CD4-positive, alpha-beta T cell (primary cell): Measurements from ENCODE around the gene NSDHL. TPM values are rescaled to one million over a fixed set of nuclear protein-coding genes. Genes with fewer than 3 reads are reported as not detected.

ENCODE experiments used
- ATAC-seq: fragments of 200-7000 bp; cut with Tn5 transposase; one replicate; pipeline ENCODE4 v1.10.0; 2022; ENCODE audit warnings: mild to moderate bottlenecking; ENCODE audit not compliant: poor library complexity
- CTCF ChIA-PET: fragments of 350-600 bp; sonication (Branson Sonifier 250); formaldehyde crosslinking; loops from one replicate; lab custom pipeline; 2021; ENCODE audit warnings: antibody characterized with exemption, inconsistent platforms; lab: Charles Lee
- POLR2A ChIA-PET: fragments of 350-600 bp; sonication (Branson Sonifier 250); formaldehyde crosslinking; loops from one replicate; lab custom pipeline; 2021; ENCODE audit warnings: antibody characterized with exemption, inconsistent platforms; lab: Charles Lee
- DNase-seq, 14 experiments: peaks; one replicate each; pipeline ENCODE4 v3.0.0-alpha.2; 2013 to 2020; ENCODE audit warnings: mixed read lengths in 2 of 14
- H3K27ac ChIP-seq, 2 donors: one replicate each; pipeline versions ENCODE4 v1.5.1 to v1.7.0; 2013; ENCODE audit warnings: low read length in 2 of 2, low read depth in 1 of 2, mild to moderate bottlenecking in 1 of 2
- H3K27me3 ChIP-seq, 2 experiments: 1 replicate in 1 of 2; 2 replicates in 1 of 2; pipeline versions ENCODE4 v1.6.1 to v1.7.0; 2013; ENCODE audit warnings: low read length in 2 of 2, control low read depth in 1 of 2, mild to moderate bottlenecking in 1 of 2, moderate library complexity in 1 of 2; ENCODE audit not compliant: insufficient read depth in 2 of 2, control insufficient read depth in 1 of 2
- H3K36me3 ChIP-seq: one replicate; pipeline ENCODE4 v1.6.1; 2013; ENCODE audit warnings: low read length, control low read depth; ENCODE audit not compliant: insufficient read depth
- H3K4me1 ChIP-seq: one replicate; pipeline ENCODE4 v1.6.1; 2013; ENCODE audit warnings: low read length, control low read depth; ENCODE audit not compliant: insufficient read depth
- H3K4me3 ChIP-seq: one replicate; pipeline ENCODE4 v1.5.1; 2013; ENCODE audit warnings: mild to moderate bottlenecking, low read length, moderate library complexity
- H3K9me3 ChIP-seq, 2 experiments: 1 replicate in 1 of 2; 2 replicates in 1 of 2; pipeline versions ENCODE4 v1.6.1 to v1.7.0; 2013; ENCODE audit warnings: low read length in 2 of 2, mild to moderate bottlenecking in 2 of 2, control low read depth in 1 of 2, moderate library complexity in 1 of 2; ENCODE audit not compliant: control insufficient read depth in 1 of 2, insufficient read depth in 1 of 2
- H3K27ac Mint-ChIP-seq: one replicate; pipeline ENCODE4 v1.8.0; 2020; ENCODE audit warnings: mixed read lengths
- H3K27me3 Mint-ChIP-seq: one replicate; pipeline ENCODE4 v1.8.0; 2021; ENCODE audit warnings: mixed read lengths
- H3K36me3 Mint-ChIP-seq: one replicate; pipeline ENCODE4 v1.8.0; 2021; ENCODE audit warnings: low read depth, mixed read lengths
- H3K4me1 Mint-ChIP-seq: one replicate; pipeline ENCODE4 v1.8.0; 2021; ENCODE audit warnings: low read depth, mixed read lengths
- H3K4me3 Mint-ChIP-seq: one replicate; pipeline ENCODE4 v1.8.0; 2020; ENCODE audit warnings: mild to moderate bottlenecking, mixed read lengths
- H3K9me3 Mint-ChIP-seq: one replicate; pipeline ENCODE4 v1.8.0; 2020; ENCODE audit warnings: mixed read lengths
- intact Hi-C, 2 experiments: fragments of 100-400 bp; cut with DNase I in 1 of 2; cut with micrococcal nuclease in 1 of 2; formaldehyde crosslinking; loops; one replicate each; pipeline versions ENCODE4 v1.15.1 to v1.9.0; 2023 to 2025; cut with DNase I, micrococcal nuclease
- total RNA-seq, 174 experiments: library from RNA in 2 of 174; stranded (reverse) in 2 of 174; gene quantifications; one replicate each; pipeline ENCODE4 v1.2.3 and lab custom pipeline; 2021 to 2026
- TF ChIP-seq, protein P1 (sequence below): fragments of 200-600 bp; IDR thresholded peaks from one replicate; pipeline ENCODE4 v1.8.0; 2022; ENCODE audit warnings: antibody characterized with exemption, mild to moderate bottlenecking

Gene NSDHL
- total RNA-seq, 2 experiments from 2014 or later: 2.7 to 2.9 TPM

DNA sequence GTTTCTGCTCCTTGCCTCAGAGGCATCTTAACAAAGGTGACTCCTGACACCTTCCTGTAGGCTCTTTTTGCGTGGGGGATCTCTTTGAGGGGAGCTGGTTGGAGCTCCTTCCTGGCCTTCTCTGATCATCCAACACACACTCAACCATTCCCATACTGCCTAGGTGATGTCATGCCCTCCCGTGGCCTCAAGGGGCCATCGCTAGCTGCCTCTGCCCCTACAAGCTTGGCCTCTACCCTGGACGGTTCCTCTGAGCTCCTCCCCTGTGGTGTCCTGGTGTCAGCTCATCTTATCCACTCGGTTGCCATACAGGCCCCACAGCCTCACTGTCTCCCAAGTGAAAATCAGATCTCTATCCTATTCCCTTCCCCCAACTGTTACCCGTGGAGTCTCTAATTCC lies 53.3 kb downstream of the NSDHL start:
- Histone ChIP-seq H3K27me3 (peaks cover 0 to 5% of the 10 kb centered on the region in 2 experiments), H3K27ac (no peak overlapping the region), H3K4me3 (no peak overlapping the region), H3K36me3 (no peaks in the 10 kb centered on the region), H3K4me1 (no peaks in the 10 kb centered on the region), H3K9me3 (no peaks in the 10 kb centered on the region)
- no peak for ATAC-seq
- DNase-seq: no peak
- ChIA-PET POLR2A (no interaction called here), CTCF (no interaction called here)
- intact Hi-C loops: no loop called here
- Mint-ChIP-seq H3K9me3 (no peaks in the 10 kb centered on the region), H3K36me3 (no peaks in the 10 kb centered on the region), H3K27me3 (no peaks in the 10 kb centered on the region), H3K27ac (no peak overlapping the region), H3K4me3 (no peak overlapping the region), H3K4me1 (no peaks in the 10 kb centered on the region)
- TF ChIP-seq, protein P1, sequence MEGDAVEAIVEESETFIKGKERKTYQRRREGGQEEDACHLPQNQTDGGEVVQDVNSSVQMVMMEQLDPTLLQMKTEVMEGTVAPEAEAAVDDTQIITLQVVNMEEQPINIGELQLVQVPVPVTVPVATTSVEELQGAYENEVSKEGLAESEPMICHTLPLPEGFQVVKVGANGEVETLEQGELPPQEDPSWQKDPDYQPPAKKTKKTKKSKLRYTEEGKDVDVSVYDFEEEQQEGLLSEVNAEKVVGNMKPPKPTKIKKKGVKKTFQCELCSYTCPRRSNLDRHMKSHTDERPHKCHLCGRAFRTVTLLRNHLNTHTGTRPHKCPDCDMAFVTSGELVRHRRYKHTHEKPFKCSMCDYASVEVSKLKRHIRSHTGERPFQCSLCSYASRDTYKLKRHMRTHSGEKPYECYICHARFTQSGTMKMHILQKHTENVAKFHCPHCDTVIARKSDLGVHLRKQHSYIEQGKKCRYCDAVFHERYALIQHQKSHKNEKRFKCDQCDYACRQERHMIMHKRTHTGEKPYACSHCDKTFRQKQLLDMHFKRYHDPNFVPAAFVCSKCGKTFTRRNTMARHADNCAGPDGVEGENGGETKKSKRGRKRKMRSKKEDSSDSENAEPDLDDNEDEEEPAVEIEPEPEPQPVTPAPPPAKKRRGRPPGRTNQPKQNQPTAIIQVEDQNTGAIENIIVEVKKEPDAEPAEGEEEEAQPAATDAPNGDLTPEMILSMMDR: no peak

DNA sequence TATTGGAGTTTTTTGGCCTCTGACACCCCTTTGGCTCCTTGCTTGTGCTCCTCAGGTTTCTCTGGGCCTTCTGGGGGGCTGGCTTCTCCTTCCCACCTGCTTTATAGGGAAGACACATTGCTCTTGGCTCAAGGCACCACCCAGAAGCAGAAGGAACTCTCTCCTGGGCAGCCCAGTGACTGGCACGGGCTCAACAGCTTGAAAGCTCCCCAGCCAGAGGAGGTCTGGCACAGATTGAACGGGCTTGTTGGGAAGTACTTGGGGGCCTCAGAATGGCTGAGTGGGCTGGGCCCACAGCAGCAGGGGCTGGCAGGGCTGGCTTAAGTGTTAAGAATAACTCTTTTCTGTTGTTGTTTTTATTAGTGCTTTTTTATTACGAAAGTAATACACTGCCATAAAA lies 55.9 kb downstream of the NSDHL start:
- Histone ChIP-seq H3K27ac (no peak overlapping the region), H3K4me3 (no peak overlapping the region), H3K4me1 (no peaks in the 10 kb centered on the region), H3K36me3 (no peaks in the 10 kb centered on the region), H3K9me3 (no peaks in the 10 kb centered on the region), H3K27me3 (peaks cover 0 to 11% of the 10 kb centered on the region in 2 experiments)
- Mint-ChIP-seq H3K27ac (no peak overlapping the region), H3K36me3 (no peaks in the 10 kb centered on the region), H3K27me3 (peaks cover 20% of the 10 kb centered on the region), H3K9me3 (no peaks in the 10 kb centered on the region), H3K4me3 (no peak overlapping the region), H3K4me1 (no peaks in the 10 kb centered on the region)
- ATAC-seq (no peak), DNase-seq (no peak)
- intact Hi-C loops: no loop called here
- TF ChIP-seq, protein P1: no peak
- ChIA-PET POLR2A (no interaction called here), CTCF (no interaction called here)

DNA sequence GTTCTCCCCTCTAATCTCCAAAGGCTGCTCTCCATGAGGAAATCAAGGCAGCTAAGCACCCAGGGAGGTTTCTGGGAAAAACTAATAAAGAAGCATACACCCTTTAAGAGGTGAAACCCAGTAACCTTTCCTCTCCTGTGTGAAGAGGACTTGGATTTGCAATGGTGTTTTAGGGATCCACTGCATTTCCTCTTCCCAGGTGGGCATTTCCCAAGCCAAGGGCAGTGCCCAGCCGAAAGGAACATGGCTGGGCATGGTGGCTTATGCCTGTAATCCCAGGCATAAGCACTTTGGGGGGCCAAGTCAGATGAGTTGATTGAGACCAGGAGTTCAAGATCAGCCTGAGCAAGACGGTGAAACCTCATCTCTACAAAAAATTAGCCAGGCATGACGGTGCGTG lies 61.6 kb downstream of the NSDHL start:
- Mint-ChIP-seq H3K27ac (no peak overlapping the region), H3K9me3 (no peaks in the 10 kb centered on the region), H3K27me3 (peaks cover 41% of the 10 kb centered on the region), H3K4me3 (no peak overlapping the region), H3K4me1 (no peaks in the 10 kb centered on the region), H3K36me3 (no peaks in the 10 kb centered on the region)
- Histone ChIP-seq H3K27ac (no peak overlapping the region), H3K9me3 (no peaks in the 10 kb centered on the region), H3K4me1 (no peaks in the 10 kb centered on the region), H3K27me3 (peaks cover 4 to 16% of the 10 kb centered on the region in 2 experiments), H3K36me3 (no peaks in the 10 kb centered on the region), H3K4me3 (no peak overlapping the region)
- DNase-seq: no peak
- ChIA-PET CTCF (no interaction called here), POLR2A (no interaction called here)
- TF ChIP-seq, protein P1: no peak
- ATAC-seq: no peak
- intact Hi-C loops: no loop called here
